ENCODE data around the gene CATSPERD.

The CATSPERD gene

GRCh38 chr19:5719961-5720790 is at the start of gene CATSPERD, which contains the start of gene LONP1:
TSS of gene CATSPERD (plus strand) at chr19:5720637. CDS start at chr19:5720738, 101 bp downstream.
TSS of gene LONP1 (minus strand) at chr19:5720146. CDS start at chr19:5720132, 14 bp downstream.
- peak; percentile 97 to 98 for DNase-seq

DNA sequence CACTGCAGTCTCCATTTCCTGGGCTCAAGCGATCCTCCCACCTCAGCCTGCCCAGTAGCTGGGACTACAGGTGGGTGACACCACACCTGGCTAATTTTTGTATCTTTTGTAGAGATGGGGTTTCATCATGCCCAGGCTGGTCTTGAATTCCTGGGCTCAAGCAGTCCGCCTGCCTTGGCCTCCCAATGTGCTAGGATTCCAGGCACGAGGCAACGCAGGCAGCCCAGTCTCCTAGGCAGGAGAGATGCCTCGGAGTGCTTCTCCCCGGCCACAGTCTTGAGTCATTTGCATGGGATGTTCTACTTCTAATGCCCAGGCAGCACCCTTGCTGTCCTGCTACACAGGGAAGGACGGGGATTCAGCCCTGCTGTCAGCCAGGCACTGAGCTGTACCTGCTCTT is 48.8 kb upstream of the CATSPERD start:
- no peak for DNase-seq

GRCh38 chr19:5672708-5673459 is 47.6 kb upstream of the CATSPERD start:
- no peak for DNase-seq

- DNase-seq, result no peak
These were observed 46.7 kb upstream of the CATSPERD start for GRCh38 chr19:5673752-5674151.

GRCh38 chr19:5674714-5675113 is 45.7 kb upstream of the CATSPERD start:
- DNase-seq, result no peak

- no peak for DNase-seq
These were observed 44.2 kb upstream of the CATSPERD start for GRCh38 chr19:5676105-5676771.

DNA sequence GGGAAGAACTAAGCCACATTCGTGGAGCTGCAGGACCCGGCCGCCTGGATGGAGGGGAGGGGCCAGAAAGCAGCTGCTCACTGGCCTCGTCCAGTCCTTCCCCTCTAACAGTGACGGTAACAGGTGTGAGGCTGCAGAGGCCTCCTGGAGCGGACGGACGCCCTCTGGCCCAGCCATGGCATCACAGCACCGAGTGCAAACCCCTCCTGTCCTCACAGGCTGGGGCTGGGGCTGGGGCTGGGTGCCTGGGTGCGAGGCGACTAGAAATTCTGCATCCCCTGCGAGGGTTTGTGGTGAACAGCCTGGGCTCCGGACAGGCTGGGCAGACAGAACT is 43.7 kb upstream of the CATSPERD start:
- DNase-seq, result no peak

GRCh38 chr19:5677136-5677535 is 43.3 kb upstream of the CATSPERD start:
- DNase-seq, result no peak

GRCh38 chr19:5677580-5677979 is 42.9 kb upstream of the CATSPERD start:
- DNase-seq, result no peak

DNA sequence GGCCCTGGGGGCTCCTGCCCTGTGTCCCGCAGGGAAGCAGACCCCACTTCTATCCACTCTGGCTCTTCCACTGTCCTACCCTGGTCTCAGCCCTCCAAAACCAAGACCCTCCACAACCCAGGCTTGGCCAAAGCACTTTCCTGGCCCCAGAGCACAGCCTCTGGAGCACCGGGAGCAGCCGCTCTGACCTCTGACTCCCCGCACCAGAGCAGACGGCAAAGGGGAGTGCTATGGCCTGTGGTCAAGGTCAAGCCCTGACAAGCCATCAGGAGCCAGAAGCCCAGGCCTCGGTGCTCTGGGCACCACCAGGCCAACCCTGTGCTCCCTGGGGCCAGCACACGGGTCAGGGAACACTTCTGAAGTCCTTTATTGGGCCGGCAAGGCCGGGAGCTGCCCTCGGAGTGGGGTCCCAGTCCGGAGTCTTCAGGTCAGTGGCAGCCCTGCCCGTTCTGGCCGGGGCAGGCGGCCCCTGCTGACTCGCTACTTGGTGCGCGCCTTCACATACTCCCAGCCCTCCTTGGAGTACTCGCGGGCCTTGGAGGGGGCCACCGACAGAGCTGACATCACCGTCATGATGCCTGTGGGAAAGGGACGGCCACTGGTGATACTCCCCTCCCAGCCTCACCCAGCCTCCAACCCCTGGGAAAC is 42.2 kb upstream of the CATSPERD start:
- no peak for DNase-seq

- no peak for DNase-seq
These were observed 41.0 kb upstream of the CATSPERD start for GRCh38 chr19:5679289-5680083.

DNA sequence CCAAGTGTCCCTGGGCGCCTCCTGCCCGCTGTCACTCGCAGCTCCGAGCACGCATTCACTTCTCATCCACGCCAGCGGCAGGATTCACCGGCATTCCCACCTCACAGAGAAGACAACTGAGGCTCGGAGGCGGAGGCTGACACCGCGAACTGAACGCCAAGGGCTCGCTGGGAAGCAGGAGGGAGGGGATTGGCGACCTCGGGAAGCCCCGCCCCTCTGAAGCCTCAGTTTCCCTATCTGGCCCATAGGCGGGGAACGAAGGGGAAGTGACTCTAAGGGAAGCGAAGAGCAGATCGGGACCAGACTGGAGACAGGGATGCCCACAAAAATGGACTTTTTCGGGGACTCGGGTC is 40.4 kb upstream of the CATSPERD start:
- no peak for DNase-seq

DNA sequence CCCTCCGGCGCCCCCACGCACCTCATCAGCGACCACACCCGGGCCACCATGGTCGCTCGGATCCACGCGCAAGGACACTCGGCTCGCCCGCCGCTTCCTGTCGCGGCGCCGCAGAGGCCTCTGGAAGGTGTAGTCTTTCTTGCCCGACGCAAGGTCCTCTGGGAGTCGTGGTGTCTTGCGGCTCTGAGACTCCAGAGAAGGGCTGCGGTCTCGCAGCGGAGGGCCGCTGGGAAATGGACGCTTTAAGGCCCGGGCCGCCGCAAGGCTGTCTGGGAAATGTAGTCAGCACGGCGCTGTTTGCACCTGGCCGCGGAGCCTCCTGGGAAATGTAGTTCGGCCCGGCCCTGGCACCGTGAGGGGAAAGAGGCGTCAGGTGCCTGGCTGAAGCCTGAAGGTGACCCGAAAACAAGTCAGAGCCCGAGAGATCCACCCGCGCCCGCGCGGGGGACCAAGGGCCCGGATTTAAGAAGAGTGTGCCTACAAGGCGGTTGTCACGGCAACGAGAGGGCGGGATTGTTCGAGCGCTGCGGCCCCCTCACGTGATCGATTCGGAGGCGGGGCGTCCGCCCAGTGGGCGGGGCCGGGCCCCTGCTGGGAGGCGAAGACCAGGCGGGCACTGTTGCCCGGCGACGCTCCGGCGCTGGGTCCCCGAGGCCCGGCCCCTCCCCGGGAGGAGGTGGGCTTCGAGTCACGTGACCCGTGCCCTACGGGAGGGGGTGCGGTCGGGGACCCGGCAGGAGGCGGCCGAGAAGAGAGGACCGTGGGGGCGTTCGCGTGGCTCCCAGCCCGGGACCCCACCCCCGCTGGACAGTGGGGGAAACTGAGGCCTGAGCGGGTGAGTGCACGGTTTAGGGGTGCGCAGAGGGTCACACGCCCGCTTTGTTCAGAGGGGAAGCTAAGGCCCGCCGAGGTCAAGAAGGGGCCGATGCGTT is 39.7 kb upstream of the CATSPERD start, which contains the start of the genes HSD11B1L and MICOS13:
Gene HSD11B1L (plus strand): TSS at position 591 of the 932 bp plus-strand sequence. CDS start 3,806 bp downstream, outside the sequence.
Gene MICOS13 (minus strand): TSS at position 80 of the 932 bp plus-strand sequence. CDS start 30 bp downstream, at position 50.
- DNase-seq, result peak; percentile 95 to 98

DNA sequence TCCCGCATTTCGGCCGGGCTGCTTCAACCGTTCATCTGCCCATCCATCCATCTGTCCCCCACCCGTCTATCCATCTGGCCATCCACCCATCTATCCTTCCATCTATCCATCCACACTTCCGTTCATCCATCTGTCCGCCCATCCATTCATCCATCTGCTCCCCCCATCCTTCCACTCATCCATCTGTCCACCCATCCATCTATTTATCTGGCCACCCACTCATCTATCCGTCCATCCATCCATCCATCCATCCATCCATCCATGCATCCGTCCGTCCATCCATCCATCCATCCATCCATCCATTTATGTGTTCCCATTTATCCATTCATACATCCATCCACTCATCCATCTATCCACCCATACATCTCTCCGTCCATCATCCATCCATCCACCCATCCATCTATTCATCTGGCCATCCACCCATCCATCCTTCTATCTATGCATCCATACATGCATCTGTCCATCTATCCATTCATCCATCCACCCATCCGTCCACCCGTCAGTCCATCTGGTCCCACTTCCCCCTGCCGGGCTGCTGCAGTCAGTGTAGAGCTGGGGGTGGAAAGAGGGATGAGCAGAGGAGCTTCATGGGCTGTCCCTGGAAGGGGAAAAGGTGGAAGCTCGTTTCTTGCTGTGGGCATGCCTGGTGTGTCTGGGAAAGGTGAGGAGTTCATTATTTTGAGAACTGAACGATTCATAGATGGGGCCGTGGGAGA is 38.9 kb upstream of the CATSPERD start:
- DNase-seq, result no peak

DNA sequence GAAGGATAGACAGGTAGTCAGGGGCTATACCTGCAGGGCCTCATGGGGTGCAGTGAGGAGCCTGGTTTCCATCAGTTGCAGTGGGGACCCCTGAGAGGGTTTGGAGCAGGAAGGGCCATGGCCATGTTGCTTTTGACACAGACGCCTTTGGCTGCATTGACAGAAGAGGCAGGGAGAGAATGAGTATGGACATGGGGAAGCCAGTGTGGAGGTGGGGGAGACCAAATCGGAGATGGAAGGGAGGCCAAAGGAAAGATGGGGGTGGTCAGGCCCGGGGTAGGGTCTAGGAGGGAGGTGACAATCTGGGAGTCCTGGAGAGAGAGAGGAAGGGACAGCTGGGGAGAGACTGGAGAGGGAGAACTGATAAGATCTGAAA is 38.3 kb upstream of the CATSPERD start:
- no peak for DNase-seq

DNA sequence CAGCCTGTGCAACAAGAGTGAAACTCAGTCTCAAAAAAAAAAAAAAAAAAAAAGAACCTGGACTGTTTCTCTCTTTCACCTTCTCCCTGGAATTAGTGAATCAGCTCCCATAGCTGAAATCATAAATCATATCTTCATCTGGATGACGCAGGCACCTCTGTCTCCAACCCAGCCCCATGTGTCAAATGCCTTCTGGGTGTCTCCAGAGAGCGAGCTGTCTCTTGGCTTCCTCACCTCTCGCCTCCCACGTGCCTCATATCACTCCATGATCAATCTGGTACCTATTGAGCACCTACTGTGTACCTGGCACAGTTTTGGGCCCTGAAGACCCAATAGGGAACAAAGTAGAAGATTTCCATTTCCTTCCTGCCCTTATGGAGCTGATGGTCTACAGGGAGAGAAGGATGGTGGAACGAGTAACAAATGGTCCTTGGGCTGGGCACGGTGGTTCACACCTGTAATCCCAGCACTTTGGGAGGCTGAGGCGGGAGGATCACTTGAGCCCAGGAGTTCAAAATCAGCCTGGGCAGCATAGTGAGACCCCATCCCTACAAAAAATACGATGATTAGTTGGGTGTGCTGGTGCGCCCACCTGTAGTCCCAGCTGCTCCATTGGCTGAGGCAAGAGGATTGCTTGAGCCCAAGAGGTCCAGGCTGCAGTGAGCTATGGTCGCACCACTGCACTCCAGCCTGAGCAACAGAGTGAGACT is 37.1 kb upstream of the CATSPERD start:
- no peak for DNase-seq

GRCh38 chr19:5684694-5685430 is 35.6 kb upstream of the CATSPERD start:
- no peak for DNase-seq

DNA sequence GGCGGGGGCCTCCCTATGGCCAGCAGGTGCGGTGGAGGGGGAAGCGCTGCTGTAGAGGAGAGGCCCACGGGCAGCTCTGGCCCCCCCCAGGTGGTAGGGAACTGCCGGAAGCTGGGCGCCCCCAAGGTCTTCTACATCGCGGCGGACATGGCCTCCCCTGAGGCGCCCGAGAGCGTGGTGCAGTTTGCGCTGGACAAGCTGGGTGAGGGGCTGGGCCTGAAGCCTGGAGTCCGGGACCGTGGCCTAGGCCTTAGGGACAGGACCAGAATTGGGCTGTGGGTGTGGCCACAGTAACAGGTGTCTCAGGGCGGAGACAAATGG is 34.2 kb upstream of the CATSPERD start:
- DNase-seq, result no peak

All from stimulated activated CD4-positive, alpha-beta T cell treated with anti-CD3 and anti-CD28 coated beads, Interleukin-2, amount 100 ng/mL, for 48 hours (primary cell).